GM18505 (cell line): Measurements from ENCODE around the gene EXOC2.

Source experiments
- ATAC-seq: cut with Tn5 transposase; IDR thresholded peaks from one replicate; pipeline ENCODE4 v1.9.1; 2021; ENCODE audit not compliant: unreplicated experiment
- POLR2A ChIP-seq: IDR thresholded peaks from 4 replicates; pipeline ENCODE4 v1.6.1; 2011; ENCODE audit warnings: borderline replicate concordance; ENCODE audit not compliant: insufficient read depth, insufficient read length; ENCODE audit errors: extremely low read depth

The EXOC2 gene

GRCh38 chr6:487956-488355, 205.0 kb downstream of the EXOC2 start:
- no peak for TF ChIP-seq POLR2A
- no peak for ATAC-seq

- ATAC-seq: no peak
- no peak for TF ChIP-seq POLR2A
Observed at GRCh38 chr6:485655-486170, 207.2 kb downstream of the EXOC2 start.

- no peak for TF ChIP-seq POLR2A
- no peak for ATAC-seq
Observed at GRCh38 chr6:484746-485145, 208.2 kb downstream of the EXOC2 start.

GRCh38 chr6:484086-484745, 208.7 kb downstream of the EXOC2 start:
- no peak for ATAC-seq
- no peak for TF ChIP-seq POLR2A

- TF ChIP-seq POLR2A: no peak
- ATAC-seq: no peak
Observed at GRCh38 chr6:475314-475713, 217.6 kb downstream of the EXOC2 start.

- ATAC-seq: no peak
Observed at GRCh38 chr6:474453-475185, 218.3 kb downstream of the EXOC2 start.

GRCh38 chr6:473768-474452, 219.0 kb downstream of the EXOC2 start:
- no peak for ATAC-seq

More at GRCh38 chr6:474453-475185, 218.3 kb downstream of the EXOC2 start:
- TF ChIP-seq POLR2A: no peak

GRCh38 chr6:473356-473755, 219.6 kb downstream of the EXOC2 start:
- TF ChIP-seq POLR2A: no peak
- no peak for ATAC-seq

More at GRCh38 chr6:473768-474452, 219.0 kb downstream of the EXOC2 start:
- no peak for TF ChIP-seq POLR2A

- no peak for TF ChIP-seq POLR2A
- no peak for ATAC-seq
Observed at GRCh38 chr6:470901-471448, 222.0 kb downstream of the EXOC2 start.

GRCh38 chr6:470051-470900, 222.7 kb downstream of the EXOC2 start:
- ATAC-seq: no peak
- no peak for TF ChIP-seq POLR2A

- no peak for TF ChIP-seq POLR2A
- no peak for ATAC-seq
Observed at GRCh38 chr6:467671-468082, 225.3 kb downstream of the EXOC2 start.

- TF ChIP-seq POLR2A: no peak
- no peak for ATAC-seq
Observed at GRCh38 chr6:467111-467510, 225.8 kb downstream of the EXOC2 start.
